MV-4-11 (cell line): Measurements from ENCODE around the gene DENND2C.
"Not testable (repeated sequence)": the region's sequence is repeated elsewhere in the genome, so short reads cannot be mapped to it uniquely, and the experiment has no call there.

Source experiments
- DNase-seq: peaks from one replicate; lab custom pipeline; 2025; lab: John Stamatoyannopoulos, UW

Gene DENND2C

GRCh38 chr1:114595602-114596001 lies 74.2 kb downstream of the DENND2C start:
- no peak for DNase-seq

- no peak for DNase-seq
Observed at GRCh38 chr1:114594046-114594445, 75.8 kb downstream of the DENND2C start.

- no peak for DNase-seq
Observed at GRCh38 chr1:114589122-114589521, 80.7 kb downstream of the DENND2C start.

GRCh38 chr1:114588196-114588689 lies 81.6 kb downstream of the DENND2C start:
- DNase-seq: no peak

- no peak for DNase-seq
Observed at GRCh38 chr1:114587203-114587991, 82.5 kb downstream of the DENND2C start.

- DNase-seq: no peak
Observed at GRCh38 chr1:114586513-114587047, 83.3 kb downstream of the DENND2C start.

GRCh38 chr1:114585231-114585630 lies 84.6 kb downstream of the DENND2C start:
- no peak for DNase-seq

GRCh38 chr1:114581335-114582287 lies 88.2 kb downstream of the DENND2C start, which contains the start of gene BCAS2:
BCAS2 (minus strand) TSS chr1:114581615; CDS start chr1:114581591, 24 bp downstream.
- peak; percentile 98 for DNase-seq

- DNase-seq: no peak
Observed at GRCh38 chr1:114574365-114574764, 95.5 kb downstream of the DENND2C start.

GRCh38 chr1:114564141-114564540 lies 105.7 kb downstream of the DENND2C start:
- no peak for DNase-seq

- not testable (repeated sequence) for DNase-seq
Observed at GRCh38 chr1:114562978-114563510, 106.8 kb downstream of the DENND2C start.

GRCh38 chr1:114561333-114561732 lies 108.5 kb downstream of the DENND2C start:
- peak; percentile 48 for DNase-seq

GRCh38 chr1:114559356-114559755 lies 110.5 kb downstream of the DENND2C start:
- peak; percentile 83 for DNase-seq

GRCh38 chr1:114558544-114558943 lies 111.3 kb downstream of the DENND2C start:
- DNase-seq: peak; percentile 51

- DNase-seq: no peak
Observed at GRCh38 chr1:114554577-114554976, 115.3 kb downstream of the DENND2C start.

- DNase-seq: no peak
Observed at GRCh38 chr1:114552106-114552639, 117.7 kb downstream of the DENND2C start.

- DNase-seq: no peak
Observed at GRCh38 chr1:114551400-114551799, 118.4 kb downstream of the DENND2C start.

- DNase-seq: no peak
Observed at GRCh38 chr1:114550336-114550735, 119.5 kb downstream of the DENND2C start.

GRCh38 chr1:114549137-114549536 lies 120.7 kb downstream of the DENND2C start:
- no peak for DNase-seq

GRCh38 chr1:114547076-114547475 lies 122.8 kb downstream of the DENND2C start:
- DNase-seq: no peak

GRCh38 chr1:114545796-114546195 lies 124.1 kb downstream of the DENND2C start:
- no peak for DNase-seq

- no peak for DNase-seq
Observed at GRCh38 chr1:114545315-114545714, 124.5 kb downstream of the DENND2C start.
